GM12878 (cell line): ENCODE results near the gene ANTXR2.
A peak's percentile ranks its signal among the peaks of the same experiment; 100 is the strongest.

ENCODE experiments used
- NBN ChIP-seq: fragments of 450-650 bp; IDR thresholded peaks from 2 replicates; pipeline ENCODE4 v1.6.1; 2016
- PAX8 ChIP-seq: fragments of 450-650 bp; IDR thresholded peaks from 2 replicates; pipeline ENCODE4 v1.6.1; 2017; ENCODE audit warnings: mild to moderate bottlenecking, moderate library complexity
- POLR2AphosphoS2 ChIP-seq: IDR thresholded peaks from 2 replicates; pipeline ENCODE4 v1.6.1; 2011; ENCODE audit warnings: low read depth, mild to moderate bottlenecking, low read length, improper control_type of control experiment, moderate library complexity
- TBL1XR1 ChIP-seq: IDR thresholded peaks from 2 replicates; pipeline ENCODE4 v1.6.1; 2012; ENCODE audit warnings: low read depth, low read length, improper control_type of control experiment
- YY1 ChIP-seq: IDR thresholded peaks from 2 replicates; pipeline ENCODE4 v1.6.1; 2011; ENCODE audit warnings: low read depth, mild to moderate bottlenecking, low read length
- ZNF384 ChIP-seq: IDR thresholded peaks from 2 replicates; pipeline ENCODE4 v1.6.1; 2012; ENCODE audit warnings: low read depth, mild to moderate bottlenecking, low read length, improper control_type of control experiment, borderline replicate concordance
- TF ChIP-seq, protein P1 (sequence below), 3 experiments: IDR thresholded peaks in 2 of 3; conservative IDR thresholded peaks in 1 of 3; 2 replicates each; pipeline ENCODE4 v1.5.1; 2011; ENCODE audit warnings: low read depth in 3 of 3, low read length in 3 of 3, mild to moderate bottlenecking in 3 of 3, control low read depth in 2 of 3, moderate library complexity in 2 of 3, inconsistent platforms in 1 of 3, mixed read lengths in 1 of 3; ENCODE audit not compliant: control insufficient read depth in 2 of 3, insufficient read depth in 1 of 3; ENCODE audit errors: extremely low read depth in 1 of 3
- TF ChIP-seq, protein P2 (sequence below): fragments of 450-650 bp; IDR thresholded peaks from 2 replicates; pipeline ENCODE4 v1.6.1; 2016; ENCODE audit warnings: mild to moderate bottlenecking, moderate library complexity, borderline replicate concordance
- TF ChIP-seq, protein P3 (sequence below): IDR thresholded peaks from 2 replicates; pipeline ENCODE4 v1.6.1; 2011; ENCODE audit warnings: low read depth, low read length, improper control_type of control experiment, borderline replicate concordance

DNA sequence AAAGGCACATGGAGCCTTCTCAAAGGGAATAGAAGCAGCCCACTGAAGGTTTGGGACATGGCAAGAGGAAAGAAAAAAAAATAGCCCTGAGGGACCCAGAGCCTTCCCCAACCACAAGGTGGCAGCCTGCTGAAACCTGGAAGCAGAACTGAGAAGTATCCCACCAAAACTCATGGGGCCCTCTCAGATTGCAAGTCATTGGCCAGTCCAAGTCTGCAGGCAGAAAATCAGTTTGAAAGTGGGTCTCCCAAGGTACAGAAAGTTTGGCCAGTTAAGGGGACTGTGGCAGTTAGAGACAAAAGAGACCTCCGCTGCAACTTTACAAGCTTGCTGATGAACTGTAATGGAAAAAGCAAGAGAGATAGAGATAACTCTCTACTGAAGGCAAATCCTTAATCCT is 155.8 kb downstream of the ANTXR2 start:
- TF ChIP-seq TBL1XR1: no peak
- TF ChIP-seq, protein P1, sequence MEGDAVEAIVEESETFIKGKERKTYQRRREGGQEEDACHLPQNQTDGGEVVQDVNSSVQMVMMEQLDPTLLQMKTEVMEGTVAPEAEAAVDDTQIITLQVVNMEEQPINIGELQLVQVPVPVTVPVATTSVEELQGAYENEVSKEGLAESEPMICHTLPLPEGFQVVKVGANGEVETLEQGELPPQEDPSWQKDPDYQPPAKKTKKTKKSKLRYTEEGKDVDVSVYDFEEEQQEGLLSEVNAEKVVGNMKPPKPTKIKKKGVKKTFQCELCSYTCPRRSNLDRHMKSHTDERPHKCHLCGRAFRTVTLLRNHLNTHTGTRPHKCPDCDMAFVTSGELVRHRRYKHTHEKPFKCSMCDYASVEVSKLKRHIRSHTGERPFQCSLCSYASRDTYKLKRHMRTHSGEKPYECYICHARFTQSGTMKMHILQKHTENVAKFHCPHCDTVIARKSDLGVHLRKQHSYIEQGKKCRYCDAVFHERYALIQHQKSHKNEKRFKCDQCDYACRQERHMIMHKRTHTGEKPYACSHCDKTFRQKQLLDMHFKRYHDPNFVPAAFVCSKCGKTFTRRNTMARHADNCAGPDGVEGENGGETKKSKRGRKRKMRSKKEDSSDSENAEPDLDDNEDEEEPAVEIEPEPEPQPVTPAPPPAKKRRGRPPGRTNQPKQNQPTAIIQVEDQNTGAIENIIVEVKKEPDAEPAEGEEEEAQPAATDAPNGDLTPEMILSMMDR (IDR thresholded peaks at IDR 0.05 in 2 of 3, conservative IDR thresholded peaks at IDR 0.05 in 1 of 3; ENCODE audit: control insufficient read depth in 2 of 3, extremely low read depth in 1 of 3, insufficient read depth in 1 of 3, low read depth in 3 of 3, low read length in 3 of 3): peak; percentile 68 to 83 (median 71)
- TF ChIP-seq, protein P2, sequence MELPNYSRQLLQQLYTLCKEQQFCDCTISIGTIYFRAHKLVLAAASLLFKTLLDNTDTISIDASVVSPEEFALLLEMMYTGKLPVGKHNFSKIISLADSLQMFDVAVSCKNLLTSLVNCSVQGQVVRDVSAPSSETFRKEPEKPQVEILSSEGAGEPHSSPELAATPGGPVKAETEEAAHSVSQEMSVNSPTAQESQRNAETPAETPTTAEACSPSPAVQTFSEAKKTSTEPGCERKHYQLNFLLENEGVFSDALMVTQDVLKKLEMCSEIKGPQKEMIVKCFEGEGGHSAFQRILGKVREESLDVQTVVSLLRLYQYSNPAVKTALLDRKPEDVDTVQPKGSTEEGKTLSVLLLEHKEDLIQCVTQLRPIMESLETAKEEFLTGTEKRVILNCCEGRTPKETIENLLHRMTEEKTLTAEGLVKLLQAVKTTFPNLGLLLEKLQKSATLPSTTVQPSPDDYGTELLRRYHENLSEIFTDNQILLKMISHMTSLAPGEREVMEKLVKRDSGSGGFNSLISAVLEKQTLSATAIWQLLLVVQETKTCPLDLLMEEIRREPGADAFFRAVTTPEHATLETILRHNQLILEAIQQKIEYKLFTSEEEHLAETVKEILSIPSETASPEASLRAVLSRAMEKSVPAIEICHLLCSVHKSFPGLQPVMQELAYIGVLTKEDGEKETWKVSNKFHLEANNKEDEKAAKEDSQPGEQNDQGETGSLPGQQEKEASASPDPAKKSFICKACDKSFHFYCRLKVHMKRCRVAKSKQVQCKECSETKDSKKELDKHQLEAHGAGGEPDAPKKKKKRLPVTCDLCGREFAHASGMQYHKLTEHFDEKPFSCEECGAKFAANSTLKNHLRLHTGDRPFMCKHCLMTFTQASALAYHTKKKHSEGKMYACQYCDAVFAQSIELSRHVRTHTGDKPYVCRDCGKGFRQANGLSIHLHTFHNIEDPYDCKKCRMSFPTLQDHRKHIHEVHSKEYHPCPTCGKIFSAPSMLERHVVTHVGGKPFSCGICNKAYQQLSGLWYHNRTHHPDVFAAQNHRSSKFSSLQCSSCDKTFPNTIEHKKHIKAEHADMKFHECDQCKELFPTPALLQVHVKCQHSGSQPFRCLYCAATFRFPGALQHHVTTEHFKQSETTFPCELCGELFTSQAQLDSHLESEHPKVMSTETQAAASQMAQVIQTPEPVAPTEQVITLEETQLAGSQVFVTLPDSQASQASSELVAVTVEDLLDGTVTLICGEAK: no peak
- TF ChIP-seq PAX8: no peak
- no peak for TF ChIP-seq NBN
- TF ChIP-seq YY1: peak; percentile 52; the same call in 1 of the 2 replicates
- no peak for TF ChIP-seq POLR2AphosphoS2
- TF ChIP-seq, protein P3, sequence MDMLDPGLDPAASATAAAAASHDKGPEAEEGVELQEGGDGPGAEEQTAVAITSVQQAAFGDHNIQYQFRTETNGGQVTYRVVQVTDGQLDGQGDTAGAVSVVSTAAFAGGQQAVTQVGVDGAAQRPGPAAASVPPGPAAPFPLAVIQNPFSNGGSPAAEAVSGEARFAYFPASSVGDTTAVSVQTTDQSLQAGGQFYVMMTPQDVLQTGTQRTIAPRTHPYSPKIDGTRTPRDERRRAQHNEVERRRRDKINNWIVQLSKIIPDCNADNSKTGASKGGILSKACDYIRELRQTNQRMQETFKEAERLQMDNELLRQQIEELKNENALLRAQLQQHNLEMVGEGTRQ: no peak
- no peak; the same call in 1 of the 2 replicates for TF ChIP-seq ZNF384
